ENCODE data around the gene UBQLN1.

UBQLN1 gene

GRCh38 chr9:83651558-83651957 lies 56.2 kb downstream of the UBQLN1 start:
- TF ChIP-seq CTCF (IDR thresholded peaks at IDR 0.05; ENCODE audit: borderline replicate concordance, insufficient read depth, low read depth, low read length): no peak

GRCh38 chr9:83649515-83649914 lies 58.2 kb downstream of the UBQLN1 start:
- TF ChIP-seq CTCF (IDR thresholded peaks at IDR 0.05; ENCODE audit: borderline replicate concordance, insufficient read depth, low read depth, low read length): no peak
- no peak overlapping the region for H3K4me3 ChIP-seq (ENCODE audit: low read depth, low read length)

More at GRCh38 chr9:83651558-83651957, 56.2 kb downstream of the UBQLN1 start:
- H3K4me3 ChIP-seq (ENCODE audit: low read depth, low read length): no peak overlapping the region

GRCh38 chr9:83649080-83649479 lies 58.7 kb downstream of the UBQLN1 start:
- peak; percentile 80 for TF ChIP-seq CTCF (IDR thresholded peaks at IDR 0.05; ENCODE audit: borderline replicate concordance, insufficient read depth, low read depth, low read length)
- H3K4me3 ChIP-seq (ENCODE audit: low read depth, low read length): no peak overlapping the region

- H3K4me3 ChIP-seq (ENCODE audit: low read depth, low read length): no peak overlapping the region
- no peak for TF ChIP-seq CTCF (IDR thresholded peaks at IDR 0.05; ENCODE audit: borderline replicate concordance, insufficient read depth, low read depth, low read length)
These were observed 61.1 kb downstream of the UBQLN1 start for GRCh38 chr9:83646500-83647239.

- no peak for TF ChIP-seq CTCF (IDR thresholded peaks at IDR 0.05; ENCODE audit: borderline replicate concordance, insufficient read depth, low read depth, low read length)
- no peak overlapping the region for H3K4me3 ChIP-seq (ENCODE audit: low read depth, low read length)
These were observed 65.0 kb downstream of the UBQLN1 start for GRCh38 chr9:83642793-83643192.

- no peak overlapping the region for H3K4me3 ChIP-seq (ENCODE audit: low read depth, low read length)
- TF ChIP-seq CTCF (IDR thresholded peaks at IDR 0.05; ENCODE audit: borderline replicate concordance, insufficient read depth, low read depth, low read length): no peak
These were observed 68.5 kb downstream of the UBQLN1 start for GRCh38 chr9:83639266-83639665.

GRCh38 chr9:83637389-83637788 lies 70.4 kb downstream of the UBQLN1 start:
- no peak for TF ChIP-seq CTCF (IDR thresholded peaks at IDR 0.05; ENCODE audit: borderline replicate concordance, insufficient read depth, low read depth, low read length)
- no peak overlapping the region for H3K4me3 ChIP-seq (ENCODE audit: low read depth, low read length)

Data from GM12875 (cell line).